CD14-positive monocyte (primary cell): ENCODE data around the gene TENT4A. TPM values are rescaled to one million over a fixed set of nuclear protein-coding genes. Genes with fewer than 3 reads are reported as not detected.

Experiments used
- DNase-seq, 3 donors: peaks; one replicate each; pipeline ENCODE4 v3.0.0-alpha.2; 2011 to 2022
- H2AFZ ChIP-seq: 2 replicates; pipeline ENCODE4 v1.6.0; 2012; ENCODE audit warnings: mild to moderate bottlenecking, low read depth, low read length, inconsistent platforms; ENCODE audit not compliant: insufficient read depth, poor library complexity, severe bottlenecking
- H3K27ac ChIP-seq, 2 donors: 1 replicate in 1 of 2; 2 replicates in 1 of 2; pipeline ENCODE4 v1.5.1; 2012 to 2013; ENCODE audit warnings: low read length in 2 of 2, control low read depth in 1 of 2, inconsistent platforms in 1 of 2, low read depth in 1 of 2, mild to moderate bottlenecking in 1 of 2
- H3K27me3 ChIP-seq, 2 donors: one replicate each; pipeline versions ENCODE4 v1.6.0 to v1.6.1; 2011 to 2013; ENCODE audit warnings: low read length in 2 of 2; ENCODE audit not compliant: control insufficient read depth in 2 of 2, insufficient read depth in 2 of 2
- H3K36me3 ChIP-seq, 2 donors: replicated peaks in 1 of 2; 1 replicate in 1 of 2; 2 replicates in 1 of 2; pipeline versions ENCODE4 v1.5.1 to v1.6.1; 2012 to 2013; ENCODE audit warnings: low read length in 2 of 2, control low read depth in 1 of 2, inconsistent platforms in 1 of 2, mild to moderate bottlenecking in 1 of 2; ENCODE audit not compliant: insufficient read depth in 2 of 2, control insufficient read depth in 1 of 2
- H3K4me1 ChIP-seq, 2 donors: 1 replicate in 1 of 2; 2 replicates in 1 of 2; pipeline versions ENCODE4 v1.5.1 to v1.6.1; 2012 to 2013; ENCODE audit warnings: low read length in 2 of 2, control low read depth in 1 of 2, inconsistent platforms in 1 of 2, mild to moderate bottlenecking in 1 of 2, moderate library complexity in 1 of 2; ENCODE audit not compliant: insufficient read depth in 2 of 2, control insufficient read depth in 1 of 2
- H3K4me2 ChIP-seq: replicated peaks from 2 replicates; pipeline ENCODE3; 2012; ENCODE audit warnings: low read length, moderate library complexity, mild to moderate bottlenecking; ENCODE audit not compliant: poor library complexity, severe bottlenecking; ENCODE audit errors: extremely low read depth
- H3K4me3 ChIP-seq, 3 experiments: fragments of 200-600 bp in 1 of 3; sonication (generic) in 1 of 3; replicated peaks in 1 of 3; 1 replicate in 2 of 3; 2 replicates in 1 of 3; pipeline ENCODE4 v1.5.1; 2011 to 2013; ENCODE audit warnings: low read length in 3 of 3, mild to moderate bottlenecking in 3 of 3, control low read depth in 2 of 3, low read depth in 2 of 3, inconsistent platforms in 1 of 3, moderate library complexity in 1 of 3
- H3K79me2 ChIP-seq: 2 replicates; pipeline ENCODE4 v1.6.0; 2012; ENCODE audit warnings: mild to moderate bottlenecking, control low read depth, inconsistent platforms, low read length, moderate library complexity; ENCODE audit not compliant: insufficient read depth
- H3K9ac ChIP-seq: 2 replicates; pipeline ENCODE4 v1.6.0; 2017; ENCODE audit warnings: low read length, mild to moderate bottlenecking; ENCODE audit not compliant: insufficient read depth, poor library complexity, severe bottlenecking
- H3K9me3 ChIP-seq, 2 donors: replicated peaks in 1 of 2; 1 replicate in 1 of 2; 2 replicates in 1 of 2; pipeline versions ENCODE4 v1.5.1 to v1.6.1; 2012 to 2013; ENCODE audit warnings: low read length in 2 of 2, control low read depth in 1 of 2; ENCODE audit not compliant: control insufficient read depth in 1 of 2, insufficient read depth in 1 of 2
- H4K20me1 ChIP-seq: 2 replicates; pipeline ENCODE4 v1.6.0; 2012; ENCODE audit warnings: mild to moderate bottlenecking, low read length, control low read depth, moderate library complexity; ENCODE audit not compliant: insufficient read depth
- H3K27ac Mint-ChIP-seq, 7 donors: one replicate each; pipeline ENCODE4 v1.8.0; 2020; ENCODE audit warnings: mild to moderate bottlenecking in 7 of 7, mixed read lengths in 7 of 7, moderate library complexity in 6 of 7, inconsistent platforms in 2 of 7
- H3K27me3 Mint-ChIP-seq, 3 donors: one replicate each; pipeline ENCODE4 v1.8.0; 2021 to 2022; ENCODE audit warnings: low read depth in 3 of 3, mild to moderate bottlenecking in 3 of 3, mixed read lengths in 3 of 3, moderate library complexity in 3 of 3, inconsistent platforms in 1 of 3
- H3K36me3 Mint-ChIP-seq, 2 donors: one replicate each; pipeline ENCODE4 v1.8.0; 2020; ENCODE audit warnings: mixed read lengths in 2 of 2, inconsistent platforms in 1 of 2, mild to moderate bottlenecking in 1 of 2
- H3K4me1 Mint-ChIP-seq: one replicate; pipeline ENCODE4 v1.8.0; 2020; ENCODE audit warnings: mild to moderate bottlenecking, mixed read lengths
- H3K4me3 Mint-ChIP-seq, 2 donors: one replicate each; pipeline ENCODE4 v1.8.0; 2020; ENCODE audit warnings: mild to moderate bottlenecking in 2 of 2, mixed read lengths in 2 of 2, moderate library complexity in 1 of 2
- H3K9me3 Mint-ChIP-seq, 7 donors: one replicate each; pipeline ENCODE4 v1.8.0; 2020 to 2022; ENCODE audit warnings: mixed read lengths in 7 of 7, mild to moderate bottlenecking in 6 of 7, moderate library complexity in 6 of 7, inconsistent platforms in 2 of 7
- WGBS: methylation state at CpG from one replicate; pipeline ENCODE4 v1.1.5; 2013; ENCODE audit warnings: missing lambda C conversion rate; ENCODE audit not compliant: insufficient coverage; 5-methylcytosine and 5-hydroxymethylcytosine counted together
- intact Hi-C, 2 donors: fragments of 100-400 bp; cut with micrococcal nuclease; formaldehyde crosslinking; loops; one replicate each; pipeline versions ENCODE4 v1.15.0 to v1.15.1; 2023
- polyA plus RNA-seq, 3 donors: library from polyadenylated mRNA; depleted of rRNA in 1 of 3; unstranded in 2 of 3; stranded (reverse) in 1 of 3; fragments of 300-500 nt in 2 of 3; fragments of >200 nt in 1 of 3; fragmentation: Illumina TruSeq in 2 of 3; gene quantifications; 1 replicate in 2 of 3; 2 replicates in 1 of 3; pipeline ENCODE4 v1.2.3, GENCODE V29; 2012 to 2021
- TF ChIP-seq, protein P1 (sequence below): fragments of 200-600 bp; IDR thresholded peaks from one replicate; pipeline ENCODE4 v1.8.0; 2022; ENCODE audit warnings: antibody characterized with exemption, mild to moderate bottlenecking

Gene TENT4A
- polyA plus RNA-seq, 3 donors: 0.17 to 15.6 (median 0.44) TPM

DNA sequence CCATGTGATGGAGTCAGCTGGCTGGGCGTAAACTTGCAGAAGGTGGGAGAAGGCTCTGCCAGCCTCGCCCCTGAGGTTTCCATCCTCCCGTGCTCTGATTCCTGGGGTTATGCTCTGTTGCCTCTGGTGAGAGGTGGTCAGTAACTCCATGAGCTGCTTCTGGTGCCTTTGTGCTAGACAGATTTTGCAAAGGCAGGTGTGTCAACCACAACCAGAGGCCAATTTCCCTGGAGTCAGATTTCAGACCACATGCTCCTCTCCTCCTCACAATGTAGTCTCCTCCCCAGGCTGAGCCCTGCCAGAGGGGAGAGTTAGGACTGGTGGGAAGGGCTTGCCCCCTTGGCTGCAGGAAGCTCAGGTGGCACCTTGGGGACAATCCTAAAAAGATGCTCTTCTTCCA, 38.8 kb upstream of the TENT4A start:
- Histone ChIP-seq H3K4me2 (no peak overlapping the region), H3K79me2 (no peaks in the 10 kb centered on the region), H3K4me1 (no peaks in the 10 kb centered on the region), H3K4me3 (no peak overlapping the region), H4K20me1 (no peaks in the 10 kb centered on the region), H3K27ac (no peak overlapping the region), H3K9ac (no peak overlapping the region), H3K36me3 (peaks cover 11 to 24% of the 10 kb centered on the region in 2 donors), H2AFZ (no peak overlapping the region), H3K27me3 (no peaks in the 10 kb centered on the region), H3K9me3 (peaks cover 0 to 6% of the 10 kb centered on the region in 2 donors)
- H3K27me3 Mint-ChIP-seq: peaks cover 0 to 7% (median 0%) of the 10 kb centered on the region in 3 donors
- H3K36me3 Mint-ChIP-seq: peaks cover 29 to 48% of the 10 kb centered on the region in 2 donors
- intact Hi-C loops: no loop called here
- WGBS: 100% methylated on average over 1 of the region's 3 CpGs
- no peak for DNase-seq
- TF ChIP-seq, protein P1, sequence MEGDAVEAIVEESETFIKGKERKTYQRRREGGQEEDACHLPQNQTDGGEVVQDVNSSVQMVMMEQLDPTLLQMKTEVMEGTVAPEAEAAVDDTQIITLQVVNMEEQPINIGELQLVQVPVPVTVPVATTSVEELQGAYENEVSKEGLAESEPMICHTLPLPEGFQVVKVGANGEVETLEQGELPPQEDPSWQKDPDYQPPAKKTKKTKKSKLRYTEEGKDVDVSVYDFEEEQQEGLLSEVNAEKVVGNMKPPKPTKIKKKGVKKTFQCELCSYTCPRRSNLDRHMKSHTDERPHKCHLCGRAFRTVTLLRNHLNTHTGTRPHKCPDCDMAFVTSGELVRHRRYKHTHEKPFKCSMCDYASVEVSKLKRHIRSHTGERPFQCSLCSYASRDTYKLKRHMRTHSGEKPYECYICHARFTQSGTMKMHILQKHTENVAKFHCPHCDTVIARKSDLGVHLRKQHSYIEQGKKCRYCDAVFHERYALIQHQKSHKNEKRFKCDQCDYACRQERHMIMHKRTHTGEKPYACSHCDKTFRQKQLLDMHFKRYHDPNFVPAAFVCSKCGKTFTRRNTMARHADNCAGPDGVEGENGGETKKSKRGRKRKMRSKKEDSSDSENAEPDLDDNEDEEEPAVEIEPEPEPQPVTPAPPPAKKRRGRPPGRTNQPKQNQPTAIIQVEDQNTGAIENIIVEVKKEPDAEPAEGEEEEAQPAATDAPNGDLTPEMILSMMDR: no peak
- H3K27ac Mint-ChIP-seq: no peak overlapping the region
- no peak overlapping the region for H3K4me3 Mint-ChIP-seq
- H3K4me1 Mint-ChIP-seq: no peaks in the 10 kb centered on the region
- peaks cover 4 to 11% (median 8%) of the 10 kb centered on the region in 7 donors for H3K9me3 Mint-ChIP-seq

DNA sequence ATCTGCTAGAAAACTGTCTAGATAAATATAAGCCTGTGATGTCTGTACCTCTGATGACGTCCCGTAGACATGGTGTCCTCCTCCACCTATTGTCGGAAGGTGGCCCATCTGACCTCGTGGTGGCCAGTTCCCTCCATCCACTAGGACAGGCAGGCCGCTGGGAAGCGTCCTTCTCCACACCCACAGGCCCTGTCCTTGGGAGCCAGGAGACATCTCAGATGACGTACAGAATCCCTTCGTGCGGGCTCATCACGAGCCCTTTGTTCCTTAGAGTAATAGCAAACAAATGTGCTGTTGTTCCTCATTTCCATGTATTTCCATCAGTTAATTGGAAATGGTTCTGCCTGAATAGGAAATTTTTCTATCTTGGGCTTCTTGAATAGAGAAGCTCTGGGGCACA, 38.3 kb upstream of the TENT4A start:
- Histone ChIP-seq H3K27ac (no peak overlapping the region), H3K9me3 (peaks cover 0 to 6% of the 10 kb centered on the region in 2 donors), H3K4me2 (no peak overlapping the region), H3K4me3 (no peak overlapping the region), H3K27me3 (no peaks in the 10 kb centered on the region), H3K4me1 (no peaks in the 10 kb centered on the region), H3K36me3 (peaks cover 6 to 19% of the 10 kb centered on the region in 2 donors), H3K9ac (no peak overlapping the region), H3K79me2 (no peaks in the 10 kb centered on the region), H2AFZ (no peak overlapping the region), H4K20me1 (no peaks in the 10 kb centered on the region)
- TF ChIP-seq, protein P1: no peak
- Mint-ChIP-seq H3K36me3 (peaks cover 24 to 43% of the 10 kb centered on the region in 2 donors), H3K9me3 (peaks cover 4 to 11% (median 8%) of the 10 kb centered on the region in 7 donors), H3K27ac (no peak overlapping the region), H3K4me3 (no peak overlapping the region), H3K4me1 (no peaks in the 10 kb centered on the region), H3K27me3 (peaks cover 0 to 7% (median 0%) of the 10 kb centered on the region in 3 donors)
- intact Hi-C loops: no loop called here
- DNase-seq: no peak
- 100% methylated on average over 4 of the region's 10 CpGs for WGBS
